GM18505 (cell line): ENCODE measurements around the gene TMEM132E.
"Not testable (repeated sequence)": the region's sequence is repeated elsewhere in the genome, so short reads cannot be mapped to it uniquely, and the experiment has no call there.

Experiments
- ATAC-seq: cut with Tn5 transposase; IDR thresholded peaks from one replicate; pipeline ENCODE4 v1.9.1; 2021; ENCODE audit not compliant: unreplicated experiment
- POLR2A ChIP-seq: IDR thresholded peaks from 4 replicates; pipeline ENCODE4 v1.6.1; 2011; ENCODE audit warnings: borderline replicate concordance; ENCODE audit not compliant: insufficient read depth, insufficient read length; ENCODE audit errors: extremely low read depth

Gene TMEM132E, protein sequence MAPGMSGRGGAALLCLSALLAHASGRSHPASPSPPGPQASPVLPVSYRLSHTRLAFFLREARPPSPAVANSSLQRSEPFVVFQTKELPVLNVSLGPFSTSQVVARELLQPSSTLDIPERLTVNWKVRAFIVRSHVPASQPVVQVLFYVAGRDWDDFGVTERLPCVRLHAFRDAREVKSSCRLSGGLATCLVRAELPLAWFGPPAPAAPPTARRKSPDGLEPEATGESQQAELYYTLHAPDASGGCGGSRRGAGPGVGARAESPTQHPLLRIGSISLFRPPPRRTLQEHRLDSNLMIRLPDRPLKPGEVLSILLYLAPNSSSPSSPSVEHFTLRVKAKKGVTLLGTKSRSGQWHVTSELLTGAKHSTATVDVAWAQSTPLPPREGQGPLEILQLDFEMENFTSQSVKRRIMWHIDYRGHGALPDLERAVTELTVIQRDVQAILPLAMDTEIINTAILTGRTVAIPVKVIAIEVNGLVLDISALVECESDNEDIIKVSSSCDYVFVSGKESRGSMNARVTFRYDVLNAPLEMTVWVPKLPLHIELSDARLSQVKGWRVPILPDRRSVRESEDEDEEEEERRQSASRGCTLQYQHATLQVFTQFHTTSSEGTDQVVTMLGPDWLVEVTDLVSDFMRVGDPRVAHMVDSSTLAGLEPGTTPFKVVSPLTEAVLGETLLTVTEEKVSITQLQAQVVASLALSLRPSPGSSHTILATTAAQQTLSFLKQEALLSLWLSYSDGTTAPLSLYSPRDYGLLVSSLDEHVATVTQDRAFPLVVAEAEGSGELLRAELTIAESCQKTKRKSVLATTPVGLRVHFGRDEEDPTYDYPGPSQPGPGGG (N-terminal part only)

DNA sequence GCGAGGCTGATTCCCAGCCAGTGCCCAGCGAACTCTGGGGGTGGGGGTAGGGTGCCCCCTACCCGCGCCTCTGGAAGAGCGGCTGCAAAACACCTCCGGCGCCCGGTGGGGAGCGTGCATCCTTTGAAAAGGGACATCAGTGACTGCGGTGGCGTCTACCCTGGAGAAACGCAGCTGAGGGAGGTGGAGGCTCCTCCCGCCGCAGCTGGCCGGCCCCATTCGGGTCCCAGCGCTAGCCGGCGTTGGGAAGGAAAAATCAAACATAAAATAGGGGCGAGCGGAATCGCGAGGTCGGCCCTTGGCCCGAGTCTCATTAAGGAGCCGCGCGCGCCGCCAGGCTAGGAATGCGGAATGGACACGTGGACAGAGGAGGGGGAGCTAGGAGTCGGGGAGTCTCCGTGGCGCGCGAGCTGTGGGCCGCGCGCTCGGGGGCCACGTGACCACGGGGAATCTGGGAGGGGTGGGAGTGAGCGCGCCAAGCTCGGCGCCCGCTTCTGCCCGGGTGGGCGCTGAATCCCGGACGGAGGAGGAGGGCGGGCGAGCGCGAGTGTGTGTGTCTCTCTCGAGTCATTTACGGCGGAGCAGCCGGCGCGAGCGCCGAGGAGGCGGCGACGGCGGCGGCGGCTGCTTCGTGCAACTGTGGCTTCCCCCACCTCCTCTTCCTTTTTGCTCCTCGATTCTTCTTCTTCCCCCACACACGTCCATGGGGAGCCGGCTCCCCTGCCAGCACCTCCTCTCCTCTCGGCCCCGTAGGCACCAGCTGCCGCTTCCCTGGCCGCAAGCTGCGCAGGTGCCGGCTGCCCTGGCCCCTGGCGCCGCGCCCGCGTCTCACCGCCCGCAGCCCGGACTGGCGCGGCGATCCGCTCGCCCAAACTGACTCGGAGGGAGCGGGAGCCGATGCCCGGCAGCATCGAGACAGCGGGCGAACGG is at the start of gene TMEM132E:
Gene TMEM132E, plus strand, starts transcription at position 566 of the 930 bp plus-strand sequence. CDS start 1,495 bp downstream, outside the sequence.
- ATAC-seq, result no peak
- TF ChIP-seq POLR2A, result no peak

DNA sequence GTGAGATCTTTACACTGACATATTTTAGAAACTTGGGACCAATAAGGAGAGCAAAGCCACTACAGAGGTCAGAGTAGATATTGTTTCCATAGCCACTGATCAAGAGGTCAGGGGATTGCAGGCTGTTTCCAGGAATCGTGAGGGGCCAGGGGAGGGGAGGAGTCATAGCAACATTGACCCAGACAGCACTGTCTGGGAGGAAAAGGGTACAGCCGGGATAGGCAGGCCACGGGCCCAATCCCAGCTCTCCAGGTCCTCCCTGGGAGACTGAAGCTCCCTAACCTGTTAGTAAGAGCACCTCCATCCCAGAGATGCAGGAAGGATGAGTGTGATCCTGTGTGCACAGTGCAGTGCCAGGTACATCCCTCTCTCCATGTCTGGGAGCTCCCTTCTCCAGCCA is 48.5 kb upstream of the TMEM132E start:
- no peak for TF ChIP-seq POLR2A
- no peak for ATAC-seq

DNA sequence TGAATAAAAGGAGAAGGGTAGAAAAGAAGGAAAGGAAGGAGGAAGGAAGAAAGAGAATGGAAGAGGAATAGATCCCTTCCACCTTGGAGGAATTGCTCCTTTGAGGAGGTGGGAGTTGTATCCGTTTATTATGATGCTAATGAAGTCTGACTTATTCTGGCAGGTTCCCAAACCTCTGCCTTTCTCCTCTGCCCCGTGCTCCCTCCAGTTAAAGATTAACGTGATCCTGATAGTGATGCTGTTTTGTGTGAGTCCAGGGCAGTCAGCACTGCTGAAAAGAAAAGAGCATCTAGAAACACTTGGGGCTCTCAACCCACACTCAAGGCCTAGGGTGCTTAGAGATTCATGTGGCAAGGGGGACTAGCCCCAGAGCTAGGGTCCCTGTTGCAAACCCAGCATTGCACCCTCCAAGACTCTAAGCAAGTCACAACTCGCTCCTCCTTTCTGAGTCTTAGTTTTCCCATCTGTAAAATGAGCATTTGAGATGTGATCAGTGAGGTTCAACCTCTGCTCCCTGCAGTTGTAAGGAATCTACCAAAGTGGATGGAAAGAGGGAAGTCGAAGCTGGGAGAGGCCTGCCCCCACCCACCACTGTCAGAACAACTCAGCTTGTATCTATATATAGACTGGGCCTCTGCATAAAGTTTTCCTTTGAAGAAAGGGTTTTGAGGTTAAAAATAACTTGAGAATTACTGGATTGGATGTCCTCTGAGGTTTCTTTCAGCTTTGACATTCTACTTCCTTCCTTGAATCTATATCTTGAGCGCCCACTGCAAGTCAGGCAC is 46.9 kb upstream of the TMEM132E start:
- TF ChIP-seq POLR2A, result no peak
- no peak for ATAC-seq

DNA sequence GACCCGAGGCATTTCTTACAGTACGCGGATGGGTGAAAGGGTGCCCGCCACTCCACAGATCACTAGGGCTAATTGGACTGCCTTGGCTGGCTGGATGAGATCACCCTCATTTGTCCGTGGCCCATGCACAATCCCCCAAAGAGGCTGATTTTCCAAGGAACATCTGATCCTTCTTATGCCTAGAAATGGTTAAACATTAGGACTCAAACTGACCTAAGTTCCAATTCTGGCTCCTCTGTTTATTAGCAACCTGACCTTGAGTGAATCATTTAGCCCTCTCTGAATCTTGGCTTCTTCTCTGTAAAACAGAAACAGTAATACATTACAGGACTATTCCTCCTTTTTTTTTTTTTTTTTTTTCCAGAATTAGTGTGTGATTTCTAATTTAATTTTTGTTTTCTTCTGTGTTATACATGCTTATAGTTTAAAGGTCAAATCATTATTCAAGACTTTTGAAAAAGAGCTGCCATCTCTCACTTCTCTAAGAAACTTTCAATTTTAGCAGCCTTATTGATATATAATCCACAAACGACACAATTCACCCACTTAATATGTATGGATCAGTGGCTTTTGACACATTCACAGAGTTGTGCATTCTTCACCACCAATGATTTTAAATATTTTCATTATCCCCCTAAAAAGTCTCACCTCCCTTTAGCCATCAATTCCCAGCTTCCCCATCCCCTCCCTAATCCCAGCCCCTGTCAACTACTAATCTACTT is 45.4 kb upstream of the TMEM132E start:
- TF ChIP-seq POLR2A, result no peak

DNA sequence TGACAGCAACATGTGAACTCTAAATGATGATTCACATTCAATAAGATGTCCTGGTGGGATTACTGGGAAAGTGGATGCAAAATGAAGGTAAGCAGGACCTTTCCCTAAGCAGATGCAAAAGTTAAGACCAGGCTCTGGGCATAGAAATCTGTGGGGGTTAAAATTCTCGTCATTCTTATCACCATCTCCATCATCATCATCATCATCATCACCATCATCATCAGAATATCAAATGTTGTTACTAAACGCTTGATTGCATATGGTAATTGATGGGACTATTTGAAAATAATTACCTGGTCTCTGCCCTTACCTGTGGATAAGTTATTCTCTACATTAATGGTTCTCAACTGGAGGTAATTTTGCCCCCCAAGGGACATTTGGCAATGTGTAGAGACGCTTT is 41.9 kb upstream of the TMEM132E start:
- no peak for TF ChIP-seq POLR2A
- no peak for ATAC-seq

More for the DNA sequence above, 45.4 kb upstream of the TMEM132E start:
- no peak for ATAC-seq

DNA sequence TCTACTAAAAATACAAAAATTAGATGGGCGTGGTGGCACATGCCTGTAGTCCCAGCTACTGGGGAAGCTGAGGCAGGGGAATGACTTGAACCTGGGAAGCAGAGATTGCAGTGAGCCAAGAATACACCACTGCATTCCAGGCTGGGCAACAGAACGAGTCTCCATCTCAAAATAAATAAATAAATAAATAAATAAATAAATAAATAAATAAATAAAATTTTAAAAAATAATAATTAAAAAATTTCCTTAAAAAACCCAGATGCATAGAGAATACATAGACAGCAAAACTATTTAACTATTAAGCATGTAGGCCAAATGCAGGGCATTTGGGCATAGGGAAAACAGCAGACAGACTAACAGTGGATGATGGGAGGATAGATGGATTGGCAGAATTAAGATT is 40.8 kb upstream of the TMEM132E start:
- not testable (repeated sequence) for ATAC-seq

DNA sequence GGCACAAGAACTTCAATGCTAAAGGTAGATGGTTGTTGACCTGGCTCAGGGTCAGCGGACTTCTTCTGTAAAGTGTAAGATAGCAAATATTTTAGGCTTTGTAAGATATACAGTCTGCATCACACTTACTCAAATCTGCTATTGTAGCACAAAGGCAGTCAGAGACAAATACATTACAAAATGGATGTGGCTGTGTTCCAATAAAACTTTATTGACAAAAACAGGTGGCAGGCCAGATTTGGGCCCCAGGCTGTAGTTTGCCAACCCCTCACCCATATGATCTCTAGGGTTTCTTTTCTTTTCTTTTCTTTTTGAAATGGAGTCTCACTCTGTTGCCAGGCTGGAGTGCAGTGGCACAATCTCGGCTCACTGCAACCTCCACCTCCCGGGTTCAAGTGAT is 39.5 kb upstream of the TMEM132E start:
- ATAC-seq, result no peak
- TF ChIP-seq POLR2A, result no peak

DNA sequence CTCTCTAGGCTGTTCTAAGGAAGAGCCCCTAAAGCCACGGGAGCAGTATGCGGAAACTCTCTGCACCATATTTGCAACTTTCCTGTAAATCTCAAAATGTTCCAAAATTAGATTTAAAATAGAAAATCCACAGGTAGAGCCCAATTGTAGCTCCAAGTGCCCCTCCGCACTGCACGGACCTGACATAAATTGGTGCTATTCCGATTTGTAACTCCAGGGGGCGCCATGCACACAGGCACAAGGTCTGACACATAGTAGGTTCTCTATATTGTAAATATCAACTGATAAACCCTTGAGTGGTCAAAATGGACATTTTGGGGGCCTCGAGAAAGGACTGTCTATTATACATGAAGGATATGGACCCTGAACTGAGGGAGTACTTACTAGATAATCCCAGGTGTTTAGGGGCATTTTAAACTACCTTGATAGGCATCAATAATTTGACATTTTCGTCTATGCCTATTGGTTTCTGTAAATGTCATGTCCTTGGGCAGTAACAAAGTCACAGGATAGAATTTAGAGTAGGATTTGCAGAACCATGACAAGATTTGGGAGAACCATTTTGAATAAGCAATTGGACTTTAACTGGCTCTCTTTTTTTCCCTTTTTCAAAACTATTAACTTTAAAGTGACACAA is 36.6 kb upstream of the TMEM132E start:
- no peak for ATAC-seq

DNA sequence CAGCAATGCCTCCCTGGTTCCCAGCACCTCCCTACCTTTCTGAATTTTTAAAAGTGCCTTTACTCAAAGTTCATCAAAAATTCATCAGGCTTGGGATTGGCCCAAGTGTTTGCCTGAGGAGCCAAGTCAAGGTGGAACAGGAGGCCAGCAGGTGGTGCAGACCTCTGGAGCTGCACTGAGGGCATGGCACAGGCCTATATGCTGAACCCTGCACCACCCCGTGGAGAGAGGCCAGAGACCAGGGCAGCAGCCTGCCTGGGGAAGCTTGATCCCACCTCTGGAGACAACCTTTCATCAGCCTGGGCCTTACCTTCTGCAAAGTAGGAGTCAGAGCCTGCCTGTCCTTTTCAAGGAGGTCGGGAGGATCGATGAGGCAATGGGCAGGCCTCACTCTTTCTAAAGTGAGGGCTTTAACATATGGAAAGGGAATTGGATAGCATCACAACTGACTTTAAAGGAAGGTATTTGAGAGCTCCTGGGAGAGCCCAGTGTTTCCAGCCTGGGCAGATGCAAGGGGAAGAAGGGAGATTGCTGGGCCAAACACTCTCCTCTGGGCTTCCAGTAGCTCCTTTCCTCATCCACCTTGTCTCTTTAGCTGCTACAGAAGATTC is 31.8 kb upstream of the TMEM132E start:
- TF ChIP-seq POLR2A, result no peak
- ATAC-seq, result no peak

More for the DNA sequence above, 36.6 kb upstream of the TMEM132E start:
- no peak for TF ChIP-seq POLR2A

DNA sequence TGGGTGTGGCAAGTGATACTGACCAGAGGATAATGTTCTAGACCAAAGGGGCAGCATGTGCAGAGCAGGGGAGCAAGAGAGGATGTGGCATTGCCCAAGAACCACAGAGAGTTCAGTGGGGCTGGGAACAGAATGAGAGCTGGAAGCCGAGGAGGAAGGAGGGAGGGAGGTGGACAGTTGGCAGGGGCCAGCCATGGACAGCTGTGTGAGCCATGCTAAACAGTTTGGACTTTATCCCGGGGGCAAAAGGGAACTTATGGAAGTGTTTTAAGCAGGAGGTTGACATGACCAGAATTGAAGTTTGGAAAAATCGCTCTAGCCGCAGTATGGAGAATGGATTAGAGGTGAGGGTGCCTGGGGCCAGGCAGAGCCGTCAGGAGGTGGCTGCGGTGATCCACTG is 29.4 kb upstream of the TMEM132E start:
- no peak for ATAC-seq
- TF ChIP-seq POLR2A, result no peak

DNA sequence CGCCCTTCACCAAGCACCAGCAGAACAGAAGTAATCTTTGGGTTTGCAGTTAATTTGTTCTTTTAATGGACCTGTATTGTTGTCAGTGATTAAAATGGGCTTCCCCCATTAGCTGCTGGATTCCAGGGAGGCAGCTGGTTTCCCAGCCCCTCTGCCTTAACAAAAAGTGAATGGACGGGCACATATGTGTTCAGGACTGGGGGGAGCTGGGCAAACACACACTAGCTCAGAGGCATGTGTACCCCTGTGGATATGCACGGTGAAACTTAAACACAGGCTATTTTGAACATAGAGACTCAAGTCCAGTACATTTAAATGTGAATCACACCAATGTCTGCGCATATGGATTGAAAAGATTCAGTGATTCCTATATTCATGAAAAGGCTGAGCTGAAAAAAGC is 25.5 kb upstream of the TMEM132E start:
- ATAC-seq, result no peak
- no peak for TF ChIP-seq POLR2A
